Suppressor macrophage treated with lipopolysaccharide for 1 hour (primary cell): ENCODE data around the gene HAP1.

Experiments
- DNase-seq, 3 donors: peaks; one replicate each; pipeline ENCODE4 v3.0.0-alpha.2; 2020 to 2022

Gene HAP1

GRCh38 chr17:41763327-41763726 lies 28.9 kb upstream of the HAP1 start:
- DNase-seq = no peak

GRCh38 chr17:41762841-41763240 lies 28.4 kb upstream of the HAP1 start:
- no peak for DNase-seq

- no peak for DNase-seq
These were observed 27.9 kb upstream of the HAP1 start for GRCh38 chr17:41762391-41762790.

- DNase-seq = no peak
These were observed 26.4 kb upstream of the HAP1 start for GRCh38 chr17:41760878-41761277.

- no peak for DNase-seq
These were observed 24.2 kb upstream of the HAP1 start for GRCh38 chr17:41758601-41759000.

- no peak for DNase-seq
These were observed 19.6 kb upstream of the HAP1 start for GRCh38 chr17:41754066-41754465.

GRCh38 chr17:41751288-41751687 lies 16.8 kb upstream of the HAP1 start:
- DNase-seq = peak in 1 of 3 donors; percentile 15

GRCh38 chr17:41750862-41751261 lies 16.4 kb upstream of the HAP1 start:
- no peak for DNase-seq

- no peak for DNase-seq
These were observed 13.8 kb upstream of the HAP1 start for GRCh38 chr17:41748275-41748674.

- DNase-seq = no peak
These were observed 7.3 kb upstream of the HAP1 start for GRCh38 chr17:41741709-41742108.

- DNase-seq = no peak
These were observed 6.1 kb upstream of the HAP1 start for GRCh38 chr17:41740506-41740905.

GRCh38 chr17:41739661-41740352 lies 5.4 kb upstream of the HAP1 start:
- DNase-seq = no peak

- no peak for DNase-seq
These were observed 4.3 kb upstream of the HAP1 start for GRCh38 chr17:41738801-41739112.

- peak; percentile 78 to 86 (median 85) for DNase-seq
These were observed 3.8 kb upstream of the HAP1 start for GRCh38 chr17:41738077-41738800.

- no peak for DNase-seq
These were observed 3.2 kb upstream of the HAP1 start for GRCh38 chr17:41737680-41738023.

- DNase-seq = no peak
These were observed 2.7 kb upstream of the HAP1 start for GRCh38 chr17:41736983-41737679.

GRCh38 chr17:41735744-41736143 lies 1.3 kb upstream of the HAP1 start:
- no peak for DNase-seq

- DNase-seq = no peak
These were observed 488 bp upstream of the HAP1 start for GRCh38 chr17:41734949-41735313.

GRCh38 chr17:41733348-41734138 lies 900 bp downstream of the HAP1 start:
- peak in 2 of 3 donors; percentile 15 to 37 for DNase-seq

- DNase-seq = no peak
These were observed 2.6 kb downstream of the HAP1 start for GRCh38 chr17:41731836-41732235.

GRCh38 chr17:41730479-41730878 lies 4.0 kb downstream of the HAP1 start:
- DNase-seq = no peak

- DNase-seq = no peak
These were observed 6.4 kb downstream of the HAP1 start for GRCh38 chr17:41728056-41728455.

- no peak for DNase-seq
These were observed 9.3 kb downstream of the HAP1 start for GRCh38 chr17:41725134-41725533.
